GM12878 (cell line): Measurements from ENCODE around the gene SERBP1. TPM values are rescaled to one million over a fixed set of nuclear protein-coding genes. Genes with fewer than 3 reads are reported as not detected.

Experiments
- ATAC-seq: fragments of 200-7000 bp; cut with Tn5 transposase; 3 replicates; pipeline ENCODE4 v1.9.1; 2020; ENCODE audit warnings: mild to moderate bottlenecking, moderate library complexity
- BruUV-seq: library from RNA; stranded (reverse); fragments of 400-500 nt; replicated peaks from 2 replicates; lab custom pipeline; 2021; lab: Mats Ljungman, UMichigan
- CTCF ChIA-PET: fragments of 300-600 bp; sonication (Branson Sonifier 250); formaldehyde crosslinking; extraction: SDS; loops from one replicate; lab custom pipeline; 2021; ENCODE audit warnings: inconsistent platforms; lab: Yijun Ruan, JAX
- POLR2A ChIA-PET: fragments of 350-600 bp; formaldehyde crosslinking; extraction: SDS; loops from one replicate; lab custom pipeline; 2021; ENCODE audit warnings: inconsistent platforms; lab: Charles Lee
- RAD21 ChIA-PET: fragments of 300-600 bp; sonication (Branson Sonifier 250); formaldehyde crosslinking; loops from one replicate; lab custom pipeline; 2023; ENCODE audit warnings: antibody characterized with exemption; ENCODE audit not compliant: unreplicated experiment; lab: Charles Lee
- SMC1A ChIA-PET: fragments of 300-600 bp; sonication (Branson Sonifier 250); formaldehyde crosslinking; loops from one replicate; lab custom pipeline; 2023; ENCODE audit not compliant: unreplicated experiment, uncharacterized antibody; lab: Charles Lee
- DNase-seq: peaks from one replicate; pipeline ENCODE4 v3.0.0-alpha.2; 2011; ENCODE audit warnings: low read depth, low spot score
- FAIRE-seq: peaks from 3 replicates; lab custom pipeline; 2011; peaks lifted over from hg19 to GRCh38; lab: Jason Lieb, UNC
- H2AFZ ChIP-seq: 2 replicates; pipeline ENCODE4 v1.6.0; 2011; ENCODE audit warnings: low read depth, low read length, control low read depth; ENCODE audit not compliant: control insufficient read depth
- H3K27ac ChIP-seq: 2 replicates; pipeline ENCODE4 v1.5.1; 2011; ENCODE audit warnings: control low read depth; ENCODE audit not compliant: control insufficient read depth, insufficient read depth
- H3K27me3 ChIP-seq, 2 experiments: replicated peaks in 1 of 2; 2 replicates each; pipeline versions ENCODE4 v1.6.0 to v1.6.1; 2011; ENCODE audit warnings: low read length in 1 of 2; ENCODE audit not compliant: control insufficient read depth in 2 of 2, insufficient read depth in 2 of 2
- H3K36me3 ChIP-seq, 2 experiments: 2 replicates each; pipeline ENCODE4 v1.5.1; 2011; ENCODE audit warnings: low read length in 1 of 2; ENCODE audit not compliant: control insufficient read depth in 2 of 2, insufficient read depth in 2 of 2
- H3K4me1 ChIP-seq: 2 replicates; pipeline ENCODE4 v1.6.1; 2011; ENCODE audit warnings: mild to moderate bottlenecking, low read length, moderate library complexity, mixed read lengths; ENCODE audit not compliant: control insufficient read depth, insufficient read depth
- H3K4me2 ChIP-seq: 2 replicates; pipeline ENCODE4 v1.6.0; 2011; ENCODE audit warnings: control low read depth; ENCODE audit not compliant: control insufficient read depth, insufficient read depth
- H3K4me3 ChIP-seq: fragments of 200-600 bp; sonication (generic); 2 replicates; pipeline ENCODE4 v1.5.1; 2016
- H3K79me2 ChIP-seq: 2 replicates; pipeline ENCODE4 v1.6.0; 2011; ENCODE audit warnings: low read length; ENCODE audit not compliant: control insufficient read depth, insufficient read depth
- H3K9ac ChIP-seq: 2 replicates; pipeline ENCODE4 v1.8.0; 2011; ENCODE audit warnings: low read length, control low read depth, mixed read lengths; ENCODE audit not compliant: control insufficient read depth, insufficient read depth
- H3K9me3 ChIP-seq: replicated peaks from 3 replicates; pipeline ENCODE4 v1.5.1; 2011; ENCODE audit warnings: mild to moderate bottlenecking, low read length; ENCODE audit not compliant: control insufficient read depth, insufficient read depth
- H4K20me1 ChIP-seq: 2 replicates; pipeline ENCODE4 v1.6.0; 2011; ENCODE audit not compliant: control insufficient read depth, insufficient read depth
- CHD1 ChIP-seq: IDR thresholded peaks from 2 replicates; pipeline ENCODE4 v1.6.1; 2012; ENCODE audit warnings: low read depth, low read length, improper control_type of control experiment
- CHD4 ChIP-seq: fragments of 200-600 bp; sonication (generic); IDR thresholded peaks from 2 replicates; pipeline ENCODE4 v1.6.1; 2016; ENCODE audit warnings: mild to moderate bottlenecking
- MEF2A ChIP-seq: IDR thresholded peaks from 2 replicates; pipeline ENCODE4 v1.6.1; 2011; ENCODE audit warnings: low read depth, mild to moderate bottlenecking, low read length, moderate library complexity; ENCODE audit not compliant: insufficient read depth
- NFYB ChIP-seq: IDR thresholded peaks from 2 replicates; pipeline ENCODE4 v1.6.1; 2011; ENCODE audit warnings: low read depth, mild to moderate bottlenecking, low read length, improper control_type of control experiment, moderate library complexity; ENCODE audit not compliant: insufficient read depth
- PAX8 ChIP-seq: fragments of 450-650 bp; IDR thresholded peaks from 2 replicates; pipeline ENCODE4 v1.6.1; 2017; ENCODE audit warnings: mild to moderate bottlenecking, moderate library complexity
- RCOR1 ChIP-seq: conservative IDR thresholded peaks from 2 replicates; pipeline ENCODE4 v1.6.1; 2012; ENCODE audit warnings: low read depth, low read length, improper control_type of control experiment
- RELB ChIP-seq: fragments of 450-650 bp; IDR thresholded peaks from 2 replicates; pipeline ENCODE4 v1.6.1; 2017; ENCODE audit warnings: low read depth, mild to moderate bottlenecking, moderate library complexity
- TCF12 ChIP-seq: IDR thresholded peaks from 2 replicates; pipeline ENCODE4 v1.6.1; 2011; ENCODE audit warnings: low read depth, mild to moderate bottlenecking, low read length
- TCF3 ChIP-seq: IDR thresholded peaks from 2 replicates; pipeline ENCODE4 v1.6.1; 2012; ENCODE audit warnings: low read depth, mild to moderate bottlenecking, low read length, borderline replicate concordance; ENCODE audit not compliant: insufficient read depth
- WGBS: methylation state at CpG from one replicate; pipeline ENCODE4 v1.1.6; 2016; ENCODE audit warnings: low lambda C conversion rate; ENCODE audit not compliant: insufficient replicate concordance, insufficient coverage; ENCODE audit errors: missing lambda C conversion rate; 5-methylcytosine and 5-hydroxymethylcytosine counted together
- in situ Hi-C: fragments of 300-500 bp; cut with MboI; formaldehyde crosslinking; loops from 9 replicates; pipeline ENCODE4 v1.14.3; 2018; ENCODE audit warnings: mixed read lengths
- intact Hi-C: fragments of 100-400 bp; cut with micrococcal nuclease; formaldehyde crosslinking; loops from one replicate; pipeline ENCODE4 v1.14.2; 2022; ENCODE audit not compliant: unreplicated experiment
- polyA plus RNA-seq, 11 experiments: library from polyadenylated mRNA; depleted of rRNA in 4 of 11; unstranded in 6 of 11; stranded (reverse) in 5 of 11; fragments of >200 nt; fragmentation: Nextera tagmentation in 4 of 11; fragmentation: Illumina TruSeq in 1 of 11; extraction: Ambion mirVana in 4 of 11; extraction: Trizol in 1 of 11; gene quantifications; 1 replicate in 1 of 11; 2 replicates in 10 of 11; pipeline versions ENCODE4 v1.2.1 to v1.2.3, GENCODE V29; 2011 to 2016; ENCODE audit warnings: inconsistent platforms in 2 of 11, missing spikeins in 2 of 11, low read depth in 1 of 11
- total RNA-seq, 4 experiments: library from RNA; depleted of rRNA in 3 of 4; stranded (reverse); fragments of >200 nt in 3 of 4; fragmentation: Illumina TruSeq in 1 of 4; extraction: Trizol in 1 of 4; gene quantifications; 2 replicates each; pipeline versions ENCODE4 v1.2.1 to v1.2.3, GENCODE V29; 2013 to 2021
- TF ChIP-seq, protein P1 (sequence below): fragments of 450-650 bp; conservative IDR thresholded peaks from 2 replicates; pipeline ENCODE4 v1.6.1; 2017; ENCODE audit warnings: mild to moderate bottlenecking, moderate library complexity
- TF ChIP-seq, protein P2 (sequence below): fragments of 450-650 bp; IDR thresholded peaks from 2 replicates; pipeline ENCODE4 v1.6.1; 2016; ENCODE audit warnings: mild to moderate bottlenecking

Gene SERBP1
- total and polyA plus RNA-seq, 10 of the 15 experiments (the other 5 are each of a cell fraction or from before 2014, with no cell fraction given) = 76.7 to 509 (median 384) TPM

- TF ChIP-seq CHD4 (no peak), MEF2A (no peak)
Observed at GRCh38 chr1:67371681-67372080, 58.5 kb downstream of the SERBP1 start (continued).

DNA sequence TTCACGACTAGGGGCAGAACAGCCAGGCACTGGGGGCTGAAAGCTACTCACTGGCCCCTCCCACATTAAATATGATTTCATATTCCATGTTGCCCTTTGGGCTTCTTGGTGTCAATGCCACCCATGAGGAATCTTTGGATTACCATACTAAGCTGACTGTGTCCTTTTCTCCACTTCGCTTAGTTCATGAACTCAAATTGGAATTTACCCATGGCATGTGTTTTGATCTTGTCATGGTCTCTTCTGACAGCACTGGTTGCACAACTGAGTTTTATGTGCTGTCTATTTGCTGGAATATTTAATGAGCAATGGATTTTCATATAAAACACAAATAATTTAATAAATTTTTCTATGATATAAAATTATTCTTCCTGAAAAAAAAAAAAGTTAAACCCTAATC, 59.2 kb downstream of the SERBP1 start:
- in situ Hi-C loops (no loop called here), intact Hi-C loops (no loop called here)
- Histone ChIP-seq H2AFZ (no peak overlapping the region), H3K27me3 (no peaks in the 10 kb centered on the region), H3K4me2 (no peak overlapping the region), H3K27ac (no peak overlapping the region), H3K9ac (no peak overlapping the region), H3K36me3 (no peaks in the 10 kb centered on the region), H3K79me2 (no peaks in the 10 kb centered on the region), H3K9me3 (no peaks in the 10 kb centered on the region), H4K20me1 (no peaks in the 10 kb centered on the region), H3K4me3 (no peak overlapping the region), H3K4me1 (no peaks in the 10 kb centered on the region)
- DNase-seq (no peak), ATAC-seq (no peak), FAIRE-seq (no peak)
- ChIA-PET CTCF (interaction anchor here (1.4 kb wide), 1 partner anchor 24 kb away, joined by 5 read pairs; no protein-coding TSS in a partner anchor), SMC1A (interaction anchor here (1.1 kb wide), 1 partner anchor 155 kb away, joined by 4 read pairs; no protein-coding TSS in a partner anchor), POLR2A (no interaction called here), RAD21 (no interaction called here)
- no TSS peak for BruUV-seq
- no peak for TF ChIP-seq NFYB
- TF ChIP-seq RCOR1 = no peak
- WGBS = 91% methylated on average over 2 of the region's 2 CpGs

- BruUV-seq = no TSS peak
- no peaks in the 10 kb centered on the region for H3K9me3 ChIP-seq
- no peak overlapping the region for H3K27ac ChIP-seq
- H3K4me1 ChIP-seq = no peaks in the 10 kb centered on the region
- SMC1A ChIA-PET = interaction anchor here (0.8 to 1.0 kb wide), 3 partner anchors 11 to 158 kb away, joined by 3 to 4 read pairs (median 3); no protein-coding TSS in a partner anchor
- no peaks in the 10 kb centered on the region for H4K20me1 ChIP-seq
- ATAC-seq = no peak
- no peak overlapping the region for H3K4me3 ChIP-seq
- no peak overlapping the region for H3K9ac ChIP-seq
- WGBS = 46% methylated on average over 1 of the region's 1 CpG
- FAIRE-seq = no peak
- H3K36me3 ChIP-seq = no peaks in the 10 kb centered on the region
- no peak overlapping the region for H3K4me2 ChIP-seq
- intact Hi-C loops (no loop called here), in situ Hi-C loops (no loop called here)
- no peaks in the 10 kb centered on the region for H3K27me3 ChIP-seq
- no peaks in the 10 kb centered on the region for H3K79me2 ChIP-seq
- CTCF ChIA-PET = interaction anchor here (1.3 kb wide), 1 partner anchor 18 kb away, joined by 3 read pairs; no protein-coding TSS in a partner anchor
- RAD21 ChIA-PET = no interaction called here
- no peak for DNase-seq
- POLR2A ChIA-PET = no interaction called here
- no peak overlapping the region for H2AFZ ChIP-seq
- no peak for TF ChIP-seq RELB
- TF ChIP-seq TCF12 = no peak
- TF ChIP-seq, protein P1, sequence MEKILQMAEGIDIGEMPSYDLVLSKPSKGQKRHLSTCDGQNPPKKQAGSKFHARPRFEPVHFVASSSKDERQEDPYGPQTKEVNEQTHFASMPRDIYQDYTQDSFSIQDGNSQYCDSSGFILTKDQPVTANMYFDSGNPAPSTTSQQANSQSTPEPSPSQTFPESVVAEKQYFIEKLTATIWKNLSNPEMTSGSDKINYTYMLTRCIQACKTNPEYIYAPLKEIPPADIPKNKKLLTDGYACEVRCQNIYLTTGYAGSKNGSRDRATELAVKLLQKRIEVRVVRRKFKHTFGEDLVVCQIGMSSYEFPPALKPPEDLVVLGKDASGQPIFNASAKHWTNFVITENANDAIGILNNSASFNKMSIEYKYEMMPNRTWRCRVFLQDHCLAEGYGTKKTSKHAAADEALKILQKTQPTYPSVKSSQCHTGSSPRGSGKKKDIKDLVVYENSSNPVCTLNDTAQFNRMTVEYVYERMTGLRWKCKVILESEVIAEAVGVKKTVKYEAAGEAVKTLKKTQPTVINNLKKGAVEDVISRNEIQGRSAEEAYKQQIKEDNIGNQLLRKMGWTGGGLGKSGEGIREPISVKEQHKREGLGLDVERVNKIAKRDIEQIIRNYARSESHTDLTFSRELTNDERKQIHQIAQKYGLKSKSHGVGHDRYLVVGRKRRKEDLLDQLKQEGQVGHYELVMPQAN = no peak
- TF ChIP-seq CHD1 = no peak
- TF ChIP-seq TCF3 = no peak
- TF ChIP-seq, protein P2, sequence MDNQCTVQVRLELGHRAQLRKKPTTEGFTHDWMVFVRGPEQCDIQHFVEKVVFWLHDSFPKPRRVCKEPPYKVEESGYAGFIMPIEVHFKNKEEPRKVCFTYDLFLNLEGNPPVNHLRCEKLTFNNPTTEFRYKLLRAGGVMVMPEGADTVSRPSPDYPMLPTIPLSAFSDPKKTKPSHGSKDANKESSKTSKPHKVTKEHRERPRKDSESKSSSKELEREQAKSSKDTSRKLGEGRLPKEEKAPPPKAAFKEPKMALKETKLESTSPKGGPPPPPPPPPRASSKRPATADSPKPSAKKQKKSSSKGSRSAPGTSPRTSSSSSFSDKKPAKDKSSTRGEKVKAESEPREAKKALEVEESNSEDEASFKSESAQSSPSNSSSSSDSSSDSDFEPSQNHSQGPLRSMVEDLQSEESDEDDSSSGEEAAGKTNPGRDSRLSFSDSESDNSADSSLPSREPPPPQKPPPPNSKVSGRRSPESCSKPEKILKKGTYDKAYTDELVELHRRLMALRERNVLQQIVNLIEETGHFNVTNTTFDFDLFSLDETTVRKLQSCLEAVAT = no peak
- TF ChIP-seq MEF2A = no peak
- TF ChIP-seq PAX8 = no peak
Observed at GRCh38 chr1:67368046-67368514, 62.1 kb downstream of the SERBP1 start.
